Measurements from ENCODE around the gene PACRG. TPM values are rescaled to one million over a fixed set of nuclear protein-coding genes. Genes with fewer than 3 reads are reported as not detected.

The PACRG gene
- total and polyA plus RNA-seq, 2 of the 8 experiments (the other 6 are each of a cell fraction or from before 2014, with no cell fraction given): 0.44 to 0.54 TPM

- TF ChIP-seq KDM4A (IDR thresholded peaks at IDR 0.05; ENCODE audit: low read depth, low read length, severe bottlenecking) (no peak), TAF1 (IDR thresholded peaks at IDR 0.05; ENCODE audit: low read depth, low read length) (no peak), NANOG (IDR thresholded peaks at IDR 0.05; ENCODE audit: insufficient read depth, low read depth, low read length, poor library complexity, severe bottlenecking) (no peak), CTBP2 (IDR thresholded peaks at IDR 0.05; ENCODE audit: borderline replicate concordance, insufficient read depth, insufficient read length, low read length) (no peak), JUND (IDR thresholded peaks at IDR 0.05; ENCODE audit: low read length) (no peak), USF2 (IDR thresholded peaks at IDR 0.05; ENCODE audit: low read length) (no peak), SIN3A (conservative IDR thresholded peaks at IDR 0.05 in 1 of 2, IDR thresholded peaks at IDR 0.05 in 1 of 2; ENCODE audit: low read depth in 1 of 2, low read length in 2 of 2) (no peak)
Observed at GRCh38 chr6:163191704-163192537, 464.1 kb downstream of the PACRG start (continued).
